Caco-2 (cell line): ENCODE data around the gene SLC1A2. TPM values are rescaled to one million over a fixed set of nuclear protein-coding genes. Genes with fewer than 3 reads are reported as not detected.

Experiments used
- BruUV-seq: library from RNA; stranded (reverse); fragments of 400-500 nt; replicated peaks from 2 replicates; lab custom pipeline; 2021; lab: Mats Ljungman, UMichigan
- CTCF ChIA-PET: fragments of 300-600 bp; sonication (Branson Sonifier 250); formaldehyde crosslinking; loops from one replicate; lab custom pipeline; 2022; ENCODE audit warnings: antibody characterized with exemption; lab: Charles Lee
- POLR2A ChIA-PET: fragments of 300-600 bp; sonication (Branson Sonifier 250); formaldehyde crosslinking; loops from one replicate; lab custom pipeline; 2022; ENCODE audit warnings: antibody characterized with exemption; lab: Charles Lee
- DNase-seq, 2 experiments: peaks; one replicate each; pipeline versions ENCODE4 v3.0.0 to v3.0.0-alpha.2; 2020 to 2022
- H3K27me3 ChIP-seq: replicated peaks from 2 replicates; pipeline ENCODE4 v1.6.0; 2011; ENCODE audit warnings: low read length; ENCODE audit not compliant: control insufficient read depth, insufficient read depth
- H3K36me3 ChIP-seq: 2 replicates; pipeline ENCODE4 v1.5.1; 2011; ENCODE audit warnings: low read length; ENCODE audit not compliant: control insufficient read depth, insufficient read depth
- H3K4me1 ChIP-seq: fragments of 250-450 bp; sonication (Bioruptor Pico); 2 replicates; pipeline ENCODE4 v1.5.1; 2020; ENCODE audit warnings: mild to moderate bottlenecking
- H3K4me3 ChIP-seq: 2 replicates; pipeline ENCODE4 v1.5.1; 2011; ENCODE audit warnings: low read depth, mild to moderate bottlenecking, control low read depth, low read length
- H3K9me3 ChIP-seq: fragments of 250-450 bp; sonication (Bioruptor Pico); 2 replicates; pipeline ENCODE4 v1.5.1; 2020; ENCODE audit warnings: mild to moderate bottlenecking, moderate library complexity
- H3K27ac Mint-ChIP-seq: one replicate; pipeline ENCODE4 v1.8.0; 2022; ENCODE audit warnings: mixed read lengths; ENCODE audit not compliant: unreplicated experiment
- H3K27me3 Mint-ChIP-seq: one replicate; pipeline ENCODE4 v1.8.0; 2022; ENCODE audit warnings: mixed read lengths; ENCODE audit not compliant: insufficient read depth, unreplicated experiment
- H3K36me3 Mint-ChIP-seq: one replicate; pipeline ENCODE4 v1.8.0; 2022; ENCODE audit warnings: mild to moderate bottlenecking, mixed read lengths; ENCODE audit not compliant: insufficient read depth, unreplicated experiment
- H3K4me1 Mint-ChIP-seq: one replicate; pipeline ENCODE4 v1.8.0; 2022; ENCODE audit warnings: low read depth, mixed read lengths; ENCODE audit not compliant: unreplicated experiment
- H3K4me3 Mint-ChIP-seq: one replicate; pipeline ENCODE4 v1.8.0; 2022; ENCODE audit warnings: mild to moderate bottlenecking, moderate library complexity, mixed read lengths; ENCODE audit not compliant: unreplicated experiment
- H3K9me3 Mint-ChIP-seq: one replicate; pipeline ENCODE4 v1.8.0; 2022; ENCODE audit warnings: mixed read lengths; ENCODE audit not compliant: unreplicated experiment
- CTCF ChIP-seq, 2 experiments: fragments of 200-600 bp in 1 of 2; IDR thresholded peaks; 1 replicate in 1 of 2; 2 replicates in 1 of 2; pipeline versions ENCODE4 v1.5.1 to v1.8.0; 2011 to 2022; ENCODE audit warnings: antibody characterized with exemption in 1 of 2, control low read depth in 1 of 2, inconsistent platforms in 1 of 2, low read depth in 1 of 2, low read length in 1 of 2, mild to moderate bottlenecking in 1 of 2, moderate library complexity in 1 of 2; ENCODE audit not compliant: insufficient read depth in 1 of 2, severe bottlenecking in 1 of 2, unreplicated experiment in 1 of 2
- intact Hi-C: fragments of 100-400 bp; cut with micrococcal nuclease; formaldehyde crosslinking; loops from one replicate; pipeline ENCODE4 v1.10.0; 2022; ENCODE audit not compliant: unreplicated experiment
- total RNA-seq: library from RNA; stranded (reverse); gene quantifications from 2 replicates; pipeline ENCODE4 v1.2.3, GENCODE V29; 2022

The SLC1A2 gene
- total RNA-seq, 1 experiment from 2014 or later: 2.0 TPM

DNA sequence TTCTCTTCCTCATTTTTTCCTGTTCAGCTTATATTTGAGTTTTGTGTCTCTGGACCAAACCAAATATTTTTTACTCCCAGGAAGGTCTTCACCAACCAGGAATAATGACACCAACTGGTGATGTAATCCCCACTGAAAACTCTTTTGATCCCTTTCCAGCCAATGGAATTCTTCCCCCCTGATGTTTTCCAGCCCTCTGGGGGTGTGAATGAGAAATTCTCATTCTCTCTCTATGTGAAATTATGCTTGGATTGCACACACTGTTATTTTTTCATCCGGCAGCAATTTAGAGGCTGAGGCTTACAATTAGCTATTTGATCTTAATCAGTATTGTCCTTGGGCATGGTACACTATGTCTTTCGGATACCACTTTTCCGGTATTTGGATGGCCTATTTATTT, 39.5 kb upstream of the SLC1A2 start:
- Histone ChIP-seq H3K4me3 (no peak overlapping the region), H3K36me3 (no peaks in the 10 kb centered on the region), H3K27me3 (no peaks in the 10 kb centered on the region), H3K4me1 (no peaks in the 10 kb centered on the region), H3K9me3 (no peaks in the 10 kb centered on the region)
- no peaks in the 10 kb centered on the region for H3K9me3 Mint-ChIP-seq
- no TSS peak for BruUV-seq
- H3K27me3 Mint-ChIP-seq: peaks cover 11% of the 10 kb centered on the region
- no peak for TF ChIP-seq CTCF (IDR thresholded peaks at IDR 0.05; ENCODE audit: insufficient read depth in 1 of 2, low read depth in 1 of 2, low read length in 1 of 2, severe bottlenecking in 1 of 2, unreplicated experiment in 1 of 2)
- no peaks in the 10 kb centered on the region for H3K36me3 Mint-ChIP-seq
- H3K27ac Mint-ChIP-seq: no peak overlapping the region
- intact Hi-C loops: no loop called here
- DNase-seq: no peak
- H3K4me1 Mint-ChIP-seq: no peaks in the 10 kb centered on the region
- CTCF ChIA-PET: no interaction called here
- POLR2A ChIA-PET: no interaction called here
- H3K4me3 Mint-ChIP-seq: no peak overlapping the region

DNA sequence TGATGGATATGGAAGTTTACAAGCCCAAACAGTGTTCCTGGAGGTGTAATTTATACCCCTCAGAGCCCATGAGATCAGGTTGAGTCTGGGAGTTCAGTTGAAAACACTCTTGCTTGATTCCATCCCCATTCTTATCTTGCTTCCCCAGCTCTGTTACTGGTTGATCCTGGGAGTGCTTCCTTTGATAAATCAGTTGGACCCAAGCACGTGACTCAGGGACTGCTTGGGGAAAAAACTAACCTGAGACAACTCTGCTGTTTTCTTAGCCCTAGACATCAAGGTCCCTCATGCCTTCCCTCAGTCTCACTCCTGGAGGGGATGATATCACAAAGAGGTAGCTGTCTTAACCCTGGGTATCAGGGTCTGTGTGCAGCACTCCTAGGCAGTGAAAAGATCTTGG, 35.0 kb upstream of the SLC1A2 start:
- intact Hi-C loops: no loop called here
- H3K27me3 Mint-ChIP-seq: peaks cover 11% of the 10 kb centered on the region
- no peak for DNase-seq
- no peak overlapping the region for H3K4me3 ChIP-seq
- H3K27ac Mint-ChIP-seq: no peak overlapping the region
- BruUV-seq: no TSS peak
- no peaks in the 10 kb centered on the region for H3K4me1 ChIP-seq
- no peaks in the 10 kb centered on the region for H3K4me1 Mint-ChIP-seq
- H3K36me3 Mint-ChIP-seq: no peaks in the 10 kb centered on the region
- H3K9me3 ChIP-seq: 0 out of 2 replicates have a peak, but pooled peaks cover 4% of the 10 kb centered on the region
- no peaks in the 10 kb centered on the region for H3K36me3 ChIP-seq
- no peaks in the 10 kb centered on the region; the same call in 1 of the 2 replicates for H3K27me3 ChIP-seq
- no peak overlapping the region for H3K4me3 Mint-ChIP-seq
- ChIA-PET CTCF (no interaction called here), POLR2A (no interaction called here)
- TF ChIP-seq CTCF (IDR thresholded peaks at IDR 0.05; ENCODE audit: insufficient read depth in 1 of 2, low read depth in 1 of 2, low read length in 1 of 2, severe bottlenecking in 1 of 2, unreplicated experiment in 1 of 2): no peak
- H3K9me3 Mint-ChIP-seq: no peaks in the 10 kb centered on the region

GRCh38 chr11:35436581-35437250, 17.4 kb upstream of the SLC1A2 start:
- intact Hi-C loops: no loop called here
- H3K4me3 Mint-ChIP-seq: no peak overlapping the region
- POLR2A ChIA-PET: no interaction called here
- no TSS peak for BruUV-seq
- Histone ChIP-seq H3K36me3 (no peaks in the 10 kb centered on the region), H3K9me3 (no peaks in the 10 kb centered on the region), H3K4me1 (no peaks in the 10 kb centered on the region), H3K4me3 (no peak overlapping the region), H3K27me3 (no peaks in the 10 kb centered on the region)
- no peak for TF ChIP-seq CTCF (IDR thresholded peaks at IDR 0.05; ENCODE audit: insufficient read depth in 1 of 2, low read depth in 1 of 2, low read length in 1 of 2, severe bottlenecking in 1 of 2, unreplicated experiment in 1 of 2)
- no peak overlapping the region for H3K27ac Mint-ChIP-seq
- peaks cover 9% of the 10 kb centered on the region for H3K27me3 Mint-ChIP-seq
- H3K9me3 Mint-ChIP-seq: no peaks in the 10 kb centered on the region
- H3K4me1 Mint-ChIP-seq: no peaks in the 10 kb centered on the region
- CTCF ChIA-PET: no interaction called here
- DNase-seq: no peak
- H3K36me3 Mint-ChIP-seq: no peaks in the 10 kb centered on the region
